Measurements from ENCODE around the gene TBC1D10B.

The TBC1D10B gene

DNA sequence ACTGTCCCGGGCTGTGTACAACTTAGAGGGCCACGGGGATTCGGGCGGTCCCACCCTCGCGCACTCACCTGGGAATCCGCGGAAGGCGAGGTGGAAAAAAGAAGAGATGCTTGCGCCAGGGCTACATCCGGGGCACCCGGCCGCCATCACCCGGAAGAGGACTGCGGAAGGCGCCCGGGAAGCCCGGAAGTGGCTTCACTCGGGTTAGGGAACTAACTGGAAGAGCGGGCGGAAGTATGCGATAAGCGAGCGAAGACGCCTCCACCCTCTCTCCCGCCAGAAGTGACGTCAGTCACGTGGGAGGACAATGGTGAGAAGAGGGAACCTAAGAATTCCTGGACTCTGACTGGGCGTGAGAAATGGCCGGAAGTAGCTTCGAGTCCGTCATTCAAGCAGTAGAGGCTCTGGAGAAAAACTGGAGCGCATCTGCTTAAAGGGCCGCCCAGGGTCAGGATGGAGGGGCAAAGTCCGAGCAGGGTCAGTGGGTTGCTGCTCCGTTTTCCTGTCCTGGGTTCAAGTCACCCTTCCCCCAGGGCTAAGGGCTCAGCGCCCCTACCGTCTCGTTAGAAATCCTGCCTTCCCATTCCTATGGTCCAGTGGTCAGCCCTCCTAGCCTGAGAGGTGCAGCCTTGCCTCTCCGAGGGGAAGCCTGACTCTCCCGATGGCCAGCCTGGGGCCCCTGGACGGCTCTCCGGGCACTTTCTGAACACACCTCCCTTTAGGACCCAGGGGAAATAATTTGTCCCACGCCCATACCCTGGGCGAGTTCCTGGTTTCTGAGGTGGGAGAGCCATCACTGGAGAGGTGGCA lies 14.9 kb downstream of the TBC1D10B start, which contains the start of gene CD2BP2 (continued):
- TF ChIP-seq ZNF2 (tag by site-specific recombination; IDR thresholded peaks at IDR 0.05) (peak; percentile 45), ZNF704 (tag by site-specific recombination; IDR thresholded peaks at IDR 0.05) (no peak), ZNF561 (tag by site-specific recombination; IDR thresholded peaks at IDR 0.05; ENCODE audit: borderline replicate concordance) (peak; percentile 75)
- TF ChIP-seq, protein P1, sequence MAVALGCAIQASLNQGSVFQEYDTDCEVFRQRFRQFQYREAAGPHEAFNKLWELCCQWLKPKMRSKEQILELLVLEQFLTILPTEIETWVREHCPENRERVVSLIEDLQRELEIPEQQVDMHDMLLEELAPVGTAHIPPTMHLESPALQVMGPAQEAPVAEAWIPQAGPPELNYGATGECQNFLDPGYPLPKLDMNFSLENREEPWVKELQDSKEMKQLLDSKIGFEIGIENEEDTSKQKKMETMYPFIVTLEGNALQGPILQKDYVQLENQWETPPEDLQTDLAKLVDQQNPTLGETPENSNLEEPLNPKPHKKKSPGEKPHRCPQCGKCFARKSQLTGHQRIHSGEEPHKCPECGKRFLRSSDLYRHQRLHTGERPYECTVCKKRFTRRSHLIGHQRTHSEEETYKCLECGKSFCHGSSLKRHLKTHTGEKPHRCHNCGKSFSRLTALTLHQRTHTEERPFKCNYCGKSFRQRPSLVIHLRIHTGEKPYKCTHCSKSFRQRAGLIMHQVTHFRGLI (tag by site-specific recombination; IDR thresholded peaks at IDR 0.05), result 0 out of 2 replicates have a peak, but pooled peaks have one; percentile 25

- Histone ChIP-seq H3K4me3 (ENCODE audit: low read depth, low read length) (peak overlapping the region; percentile 95), H3K36me3 (ENCODE audit: control insufficient read depth in 2 of 2, insufficient read depth in 1 of 2, low read length in 2 of 2) (peaks cover 5 to 78% of the 10 kb centered on the region in 2 experiments; a peak in 2 of 3 replicates), H3K4me1 (ENCODE audit: control insufficient read depth, insufficient read depth, low read length) (no peaks in the 10 kb centered on the region), H3K27ac (ENCODE audit: extremely low read depth, low read depth, low read length) (peak overlapping the region; percentile 82), H3K9me3 (ENCODE audit: control insufficient read depth, insufficient read depth, low read depth, low read length) (no peaks in the 10 kb centered on the region)
- ChIA-PET CTCF (interaction anchor here (0.6 to 1.6 kb wide), 5 partner anchors 10 to 337 kb away, joined by 3 to 7 read pairs (median 3); no protein-coding TSS in a partner anchor), POLR2A (interaction anchor here (0.6 to 4.5 kb wide), 15 partner anchors 8 to 218 kb away, joined by 3 to 60 read pairs (median 5); partner anchors contain the start of genes DCTPP1, TBC1D10B, ZNF48 and ZNF771)
- TF ChIP-seq ZNF501 (tag by site-specific recombination; IDR thresholded peaks at IDR 0.05), result 0 out of 2 replicates have a peak, but pooled peaks have one; percentile 25
- TF ChIP-seq SP3 (tag by site-specific recombination; IDR thresholded peaks at IDR 0.05), result no peak
- no peak for TF ChIP-seq ZNF629 (tag by site-specific recombination; IDR thresholded peaks at IDR 0.05)
- TF ChIP-seq ZNF626 (tag by site-specific recombination; IDR thresholded peaks at IDR 0.05), result no peak
- TF ChIP-seq, protein P2, sequence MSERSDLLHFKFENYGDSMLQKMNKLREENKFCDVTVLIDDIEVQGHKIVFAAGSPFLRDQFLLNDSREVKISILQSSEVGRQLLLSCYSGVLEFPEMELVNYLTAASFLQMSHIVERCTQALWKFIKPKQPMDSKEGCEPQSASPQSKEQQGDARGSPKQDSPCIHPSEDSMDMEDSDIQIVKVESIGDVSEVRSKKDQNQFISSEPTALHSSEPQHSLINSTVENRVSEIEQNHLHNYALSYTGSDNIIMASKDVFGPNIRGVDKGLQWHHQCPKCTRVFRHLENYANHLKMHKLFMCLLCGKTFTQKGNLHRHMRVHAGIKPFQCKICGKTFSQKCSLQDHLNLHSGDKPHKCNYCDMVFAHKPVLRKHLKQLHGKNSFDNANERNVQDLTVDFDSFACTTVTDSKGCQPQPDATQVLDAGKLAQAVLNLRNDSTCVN (tag by site-specific recombination; optimal IDR thresholded peaks at IDR 0.05), result peak; percentile 81
- TF ChIP-seq, protein P3, sequence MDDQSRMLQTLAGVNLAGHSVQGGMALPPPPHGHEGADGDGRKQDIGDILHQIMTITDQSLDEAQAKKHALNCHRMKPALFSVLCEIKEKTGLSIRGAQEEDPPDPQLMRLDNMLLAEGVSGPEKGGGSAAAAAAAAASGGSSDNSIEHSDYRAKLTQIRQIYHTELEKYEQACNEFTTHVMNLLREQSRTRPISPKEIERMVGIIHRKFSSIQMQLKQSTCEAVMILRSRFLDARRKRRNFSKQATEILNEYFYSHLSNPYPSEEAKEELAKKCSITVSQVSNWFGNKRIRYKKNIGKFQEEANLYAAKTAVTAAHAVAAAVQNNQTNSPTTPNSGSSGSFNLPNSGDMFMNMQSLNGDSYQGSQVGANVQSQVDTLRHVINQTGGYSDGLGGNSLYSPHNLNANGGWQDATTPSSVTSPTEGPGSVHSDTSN (CRISPR knock-in tag; IDR thresholded peaks at IDR 0.05), result peak; percentile 53; the same call in 1 of the 2 replicates
- TF ChIP-seq, protein P4, sequence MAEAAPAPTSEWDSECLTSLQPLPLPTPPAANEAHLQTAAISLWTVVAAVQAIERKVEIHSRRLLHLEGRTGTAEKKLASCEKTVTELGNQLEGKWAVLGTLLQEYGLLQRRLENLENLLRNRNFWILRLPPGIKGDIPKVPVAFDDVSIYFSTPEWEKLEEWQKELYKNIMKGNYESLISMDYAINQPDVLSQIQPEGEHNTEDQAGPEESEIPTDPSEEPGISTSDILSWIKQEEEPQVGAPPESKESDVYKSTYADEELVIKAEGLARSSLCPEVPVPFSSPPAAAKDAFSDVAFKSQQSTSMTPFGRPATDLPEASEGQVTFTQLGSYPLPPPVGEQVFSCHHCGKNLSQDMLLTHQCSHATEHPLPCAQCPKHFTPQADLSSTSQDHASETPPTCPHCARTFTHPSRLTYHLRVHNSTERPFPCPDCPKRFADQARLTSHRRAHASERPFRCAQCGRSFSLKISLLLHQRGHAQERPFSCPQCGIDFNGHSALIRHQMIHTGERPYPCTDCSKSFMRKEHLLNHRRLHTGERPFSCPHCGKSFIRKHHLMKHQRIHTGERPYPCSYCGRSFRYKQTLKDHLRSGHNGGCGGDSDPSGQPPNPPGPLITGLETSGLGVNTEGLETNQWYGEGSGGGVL (tag by site-specific recombination; IDR thresholded peaks at IDR 0.05), result peak; percentile 25; the same call in 1 of the 2 replicates
- TF ChIP-seq ZNF341 (tag by site-specific recombination; IDR thresholded peaks at IDR 0.05; ENCODE audit: low read depth), result 0 out of 2 replicates have a peak, but pooled peaks have one; percentile 19
- TF ChIP-seq ZNF623 (tag by site-specific recombination; IDR thresholded peaks at IDR 0.05), result peak; percentile 38; the same call in 1 of the 2 replicates
- 0 out of 2 replicates have a peak, but pooled peaks have one; percentile 24 for TF ChIP-seq ZNF157 (tag by site-specific recombination; IDR thresholded peaks at IDR 0.05)
- TF ChIP-seq PATZ1 (tag by site-specific recombination; IDR thresholded peaks at IDR 0.05), result peak; percentile 52; the same call in 1 of the 2 replicates
- TF ChIP-seq EGR2 (tag by site-specific recombination; IDR thresholded peaks at IDR 0.05; ENCODE audit: low read depth), result peak; percentile 96
- no peak for TF ChIP-seq ZNF175 (tag by site-specific recombination; IDR thresholded peaks at IDR 0.05)
- peak; percentile 7; the same call in 1 of the 2 replicates for TF ChIP-seq KLF9 (tag by site-specific recombination; IDR thresholded peaks at IDR 0.05; ENCODE audit: low read depth)
- no peak for TF ChIP-seq ZNF48 (tag by site-specific recombination; IDR thresholded peaks at IDR 0.05)
- peak; percentile 88 for TF ChIP-seq ZFHX2 (tag by site-specific recombination; conservative IDR thresholded peaks at IDR 0.05)
- peak; percentile 12; the same call in 1 of the 2 replicates for TF ChIP-seq ZNF600 (tag by site-specific recombination; IDR thresholded peaks at IDR 0.05)
- TF ChIP-seq ZBTB6 (tag by site-specific recombination; IDR thresholded peaks at IDR 0.05), result peak; percentile 71; the same call in 1 of the 2 replicates
- peak; percentile 88; the same call in 1 of the 2 replicates for TF ChIP-seq HOXC10 (CRISPR knock-in tag; IDR thresholded peaks at IDR 0.05)
Observed at GRCh38 chr16:30354423-30355143, 15.7 kb downstream of the TBC1D10B start.
